ENCODE measurements around the gene SLC35F4. TPM values are rescaled to one million over a fixed set of nuclear protein-coding genes. Genes with fewer than 3 reads are reported as not detected.

SLC35F4 gene
- total and polyA plus RNA-seq, 2 of the 8 experiments (the other 6 are each of a cell fraction or from before 2014, with no cell fraction given), result not detected

GRCh38 chr14:57739516-57739915 lies 126.4 kb downstream of the SLC35F4 start:
- Histone ChIP-seq H4K8ac (ENCODE audit: extremely low read depth, insufficient read depth, low read length) (no peak overlapping the region), H3K4me2 (ENCODE audit: insufficient read depth in 1 of 2, low read depth in 2 of 2, low read length in 2 of 2) (no peak overlapping the region), H2AFZ (ENCODE audit: low read length) (no peak overlapping the region; the same call in 1 of the 2 replicates)
- no peak for TF ChIP-seq CBX5 (IDR thresholded peaks at IDR 0.05; ENCODE audit: low read depth, low read length)
- TF ChIP-seq BRCA1 (IDR thresholded peaks at IDR 0.05; ENCODE audit: low read depth, low read length), result no peak
- no peak for TF ChIP-seq NRF1 (IDR thresholded peaks at IDR 0.05; ENCODE audit: low read depth, low read length)
- no peak for TF ChIP-seq KDM5A (IDR thresholded peaks at IDR 0.05; ENCODE audit: low read length)
- TF ChIP-seq TCF12 (IDR thresholded peaks at IDR 0.05; ENCODE audit: low read depth, low read length), result no peak
- no peak for TF ChIP-seq CTCF (IDR thresholded peaks at IDR 0.05; ENCODE audit: control extremely low read depth in 1 of 3, insufficient read depth in 1 of 3, low read depth in 1 of 3, low read length in 3 of 3)

More at GRCh38 chr14:57739516-57739915, 126.4 kb downstream of the SLC35F4 start:
- Histone ChIP-seq H2BK5ac (ENCODE audit: low read depth, low read length) (no peak overlapping the region), H2BK20ac (ENCODE audit: low read length) (no peak overlapping the region), H3K18ac (ENCODE audit: extremely low read depth, low read length) (no peak overlapping the region), H3K27me3 (replicated peaks in 1 of 4; ENCODE audit: control insufficient read depth in 3 of 4, extremely low read depth in 1 of 4, insufficient read depth in 3 of 4, low read length in 3 of 4) (no peaks in the 10 kb centered on the region), H2BK15ac (ENCODE audit: low read length) (no peak overlapping the region), H2BK12ac (ENCODE audit: low read depth, low read length) (no peak overlapping the region), H4K20me1 (replicated peaks in 1 of 2; ENCODE audit: control insufficient read depth in 1 of 2, insufficient read depth in 2 of 2, low read length in 2 of 2) (no peaks in the 10 kb centered on the region), H3K79me2 (ENCODE audit: control insufficient read depth in 1 of 2, insufficient read depth in 2 of 2, low read length in 2 of 2) (no peaks in the 10 kb centered on the region), H4K5ac (ENCODE audit: insufficient read length, low read depth, low read length) (no peak overlapping the region), H2AK5ac (ENCODE audit: low read depth, low read length) (no peak overlapping the region), H3K27ac (ENCODE audit: low read depth, low read length) (no peak overlapping the region), H3K56ac (replicated peaks; ENCODE audit: insufficient read length, low read depth, low read length) (no peak overlapping the region), H3K23me2 (ENCODE audit: low read depth, low read length) (peaks cover 2% of the 10 kb centered on the region; the same call in 1 of the 2 replicates), H3K4me1 (replicated peaks in 1 of 4; ENCODE audit: control insufficient read depth in 3 of 4, insufficient read depth in 4 of 4, low read length in 3 of 4) (peaks cover 0 to 5% (median 0%) of the 10 kb centered on the region in 4 experiments; a peak in 2 of 7 replicates), H3K4ac (replicated peaks; ENCODE audit: insufficient read length, low read depth, low read length) (no peak overlapping the region), H3K4me3 (ENCODE audit: extremely low read depth in 1 of 4, insufficient read depth in 2 of 4, low read depth in 3 of 4, low read length in 4 of 4) (no peak overlapping the region), H3K9me3 (ENCODE audit: insufficient read depth in 2 of 2, low read depth in 1 of 2, low read length in 1 of 2) (no peaks in the 10 kb centered on the region), H3K36me3 (ENCODE audit: control insufficient read depth in 2 of 4, insufficient read depth in 4 of 4, low read length in 3 of 4) (no peaks in the 10 kb centered on the region), H3K79me1 (ENCODE audit: low read depth, low read length) (no peaks in the 10 kb centered on the region), H4K91ac (replicated peaks; ENCODE audit: insufficient read length, low read length) (no peak overlapping the region), H2BK120ac (replicated peaks; ENCODE audit: low read depth, low read length) (no peak overlapping the region), H3K23ac (ENCODE audit: insufficient read length) (no peak overlapping the region), H3K9ac (replicated peaks in 1 of 4; ENCODE audit: extremely low read depth in 1 of 4, low read depth in 3 of 4, low read length in 3 of 4) (no peak overlapping the region), H3K14ac (ENCODE audit: insufficient read length) (no peak overlapping the region)
- ChIA-PET POLR2A (ENCODE audit: partially characterized antibody) (no interaction called here), CTCF (ENCODE audit: partially characterized antibody) (no interaction called here)
- no peak for FAIRE-seq
- 95% methylated on average over 2 of the region's 2 CpGs; no CpG with 5 or more reads in 1 of the 2 experiments for WGBS, 2 experiments (ENCODE audit: extremely low coverage in 1 of 2, insufficient coverage in 1 of 2, insufficient read length in 1 of 2, insufficient replicate concordance in 2 of 2, low coverage in 1 of 2, low lambda C conversion rate in 2 of 2, missing lambda C conversion rate in 1 of 2)
- DNase-seq (ENCODE audit: low read depth in 1 of 2, low spot score in 2 of 2), result no peak
